ENCODE data around the gene MAP3K13.

Gene MAP3K13

DNA sequence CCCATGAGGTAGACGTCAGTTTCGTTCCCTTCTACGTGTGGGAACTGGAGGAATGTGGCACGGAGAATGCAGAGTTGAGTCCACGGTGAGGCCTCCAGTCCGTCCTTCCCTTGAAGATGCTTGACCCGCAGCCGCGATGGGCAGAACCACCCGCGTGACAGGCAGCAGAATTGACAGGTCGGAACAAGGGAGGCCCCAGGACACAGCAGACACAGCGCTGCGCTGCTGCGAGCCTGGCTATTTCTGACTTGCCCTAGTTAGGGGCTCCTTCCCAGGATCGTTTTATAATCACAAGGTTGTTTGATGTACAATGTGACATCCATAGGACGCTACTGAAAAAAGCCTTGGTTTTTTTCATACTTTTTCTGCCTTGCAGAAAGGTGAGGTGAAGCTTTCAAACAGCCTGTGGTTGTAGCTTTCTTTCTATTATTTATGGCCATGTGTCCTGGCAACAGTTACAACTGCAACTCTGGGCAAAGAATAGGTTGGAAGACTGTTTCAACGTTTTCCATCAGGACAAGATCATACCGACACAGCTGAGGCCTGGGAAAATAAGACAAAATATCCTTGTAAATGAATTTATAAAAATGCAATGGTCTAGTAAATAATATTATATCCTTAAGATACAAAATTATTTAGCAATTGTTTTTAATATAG is 145.5 kb downstream of the MAP3K13 start:
- DNase-seq (ENCODE audit: low spot score): no peak

DNA sequence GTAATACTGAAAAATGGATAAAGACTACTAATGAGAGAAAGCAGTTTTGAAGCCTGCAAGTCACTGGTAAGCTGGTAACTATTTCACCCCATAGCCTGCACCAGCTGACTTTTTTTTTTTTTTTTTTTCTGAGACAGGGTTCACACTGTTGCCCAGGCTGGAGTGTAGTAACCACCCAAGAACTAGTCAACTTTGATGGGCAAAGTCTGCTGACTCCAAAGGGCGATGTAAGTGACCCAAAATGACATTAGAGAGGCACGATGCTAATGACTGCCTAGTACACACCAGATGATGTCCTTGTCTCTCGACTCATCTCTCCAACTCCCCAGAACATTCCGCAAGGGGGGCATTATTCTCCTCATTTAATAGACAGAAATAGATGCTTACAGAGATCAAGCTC is 148.8 kb downstream of the MAP3K13 start:
- no peak for DNase-seq (ENCODE audit: low spot score)

DNA sequence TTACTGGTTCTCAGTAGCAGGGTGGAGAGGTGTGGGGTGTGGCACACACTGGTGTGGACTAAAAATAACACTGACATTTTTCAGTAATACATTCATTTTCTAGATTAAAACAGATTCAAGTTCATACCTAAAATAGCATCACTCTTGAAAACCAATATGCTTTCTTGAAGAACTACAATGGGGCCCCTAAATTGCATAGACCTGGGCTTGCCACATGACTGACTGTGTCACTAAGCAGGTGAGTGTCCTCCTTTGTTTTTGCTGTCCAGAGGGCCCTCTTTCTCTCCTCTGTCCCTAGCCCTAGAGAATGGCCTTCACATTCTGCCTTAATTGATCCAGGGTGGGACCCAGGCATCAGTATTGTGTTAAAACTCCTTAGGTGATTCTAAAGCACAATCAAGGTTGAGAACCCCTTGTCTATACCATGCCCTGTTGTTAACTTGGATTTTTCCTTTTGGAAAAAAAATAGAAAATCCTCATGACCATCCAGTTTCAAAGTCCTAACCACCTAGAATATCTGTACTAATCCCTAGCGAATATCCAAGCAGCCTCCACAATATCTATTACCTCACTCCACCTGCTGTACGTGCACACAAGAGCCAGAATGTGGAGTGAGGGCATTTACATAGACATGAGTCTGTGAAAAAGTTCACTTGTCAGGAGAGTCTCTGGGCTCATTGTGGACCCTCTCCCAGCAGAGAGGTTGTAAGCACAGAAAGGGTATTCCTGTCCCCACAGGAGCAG is 154.6 kb downstream of the MAP3K13 start:
- DNase-seq (ENCODE audit: low spot score): no peak

DNA sequence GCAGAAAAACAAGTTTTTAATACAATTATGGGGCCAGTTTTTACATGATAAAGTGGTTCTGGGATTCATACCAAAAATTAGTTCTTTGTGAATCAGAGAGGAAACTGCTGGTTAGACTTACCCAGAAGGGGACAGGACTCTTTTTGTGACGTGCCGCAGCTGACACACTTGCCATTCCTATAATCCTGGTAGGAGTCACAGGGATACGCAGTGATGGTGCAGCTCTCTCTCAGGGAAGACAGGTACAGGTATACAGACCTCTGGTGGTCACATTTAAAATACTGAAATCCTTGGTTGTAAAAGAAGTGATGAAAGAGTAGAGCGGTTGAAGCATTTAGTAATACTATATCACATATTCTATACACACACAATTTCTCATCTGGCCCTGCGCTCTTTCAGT is 156.1 kb downstream of the MAP3K13 start:
- DNase-seq (ENCODE audit: low spot score): no peak

GRCh38 chr3:185521349-185522138 is 158.6 kb downstream of the MAP3K13 start:
- DNase-seq (ENCODE audit: low spot score): no peak

- no peak for DNase-seq (ENCODE audit: low spot score)
Observed at GRCh38 chr3:185526349-185526951, 163.5 kb downstream of the MAP3K13 start.

GRCh38 chr3:185527364-185527763 is 164.4 kb downstream of the MAP3K13 start:
- DNase-seq (ENCODE audit: low spot score): no peak

GRCh38 chr3:185528532-185528931 is 165.6 kb downstream of the MAP3K13 start:
- DNase-seq (ENCODE audit: low spot score): no peak

DNA sequence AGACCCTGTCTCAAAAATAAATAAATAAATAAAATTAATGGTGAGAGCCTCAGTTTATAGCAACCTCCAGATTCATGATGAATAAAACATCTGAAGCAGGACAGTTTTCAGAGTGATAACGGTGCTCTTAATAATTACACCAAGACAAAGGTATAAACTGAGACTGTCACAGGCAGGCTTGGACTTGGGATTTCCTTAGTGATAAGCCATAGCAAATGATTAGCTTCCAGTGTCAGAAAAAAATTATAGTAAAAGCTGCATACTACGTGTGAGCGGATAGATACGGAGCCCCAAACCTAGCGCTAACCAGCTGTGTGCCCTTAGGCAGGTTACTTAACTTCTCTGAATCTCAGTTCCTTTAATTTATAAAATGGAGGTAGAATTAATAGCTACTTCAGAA is 167.9 kb downstream of the MAP3K13 start:
- no peak for DNase-seq (ENCODE audit: low spot score)

DNA sequence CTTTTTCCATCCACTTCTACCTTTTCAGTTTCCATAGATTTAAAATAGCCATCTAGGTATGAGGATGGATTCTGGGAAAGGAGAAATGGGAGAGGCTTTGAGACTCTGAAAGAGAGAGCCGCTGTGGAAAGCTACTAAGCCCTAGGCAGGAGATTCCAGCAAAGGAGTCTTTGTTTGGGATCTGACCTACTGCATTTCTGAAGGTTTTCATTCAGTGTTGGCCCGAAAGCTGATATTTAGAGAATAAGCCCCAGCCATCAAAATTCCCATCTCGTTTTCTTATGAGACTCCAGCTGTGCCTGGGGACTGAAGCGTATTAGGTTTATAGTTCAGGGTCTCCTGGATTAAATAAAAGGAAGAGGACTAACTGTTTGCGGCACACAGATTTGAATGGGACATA is 170.0 kb downstream of the MAP3K13 start:
- no peak for DNase-seq (ENCODE audit: low spot score)

GRCh38 chr3:185534511-185534910 is 171.6 kb downstream of the MAP3K13 start:
- DNase-seq (ENCODE audit: low spot score): no peak

- DNase-seq (ENCODE audit: low spot score): no peak
Observed at GRCh38 chr3:185537369-185537970, 174.5 kb downstream of the MAP3K13 start.

All from D341Med (cell line).